IPS-NIHi11 (cell line): ENCODE data around the gene HCFC1R1.
A peak's percentile ranks its signal among the peaks of the same experiment; 100 is the strongest.
"Not testable (repeated sequence)": the region's sequence is repeated elsewhere in the genome, so short reads cannot be mapped to it uniquely, and the experiment has no call there.

Experiments
- DNase-seq: peaks from one replicate; pipeline ENCODE4 v3.0.0; 2012; ENCODE audit warnings: mixed read lengths, low spot score

The HCFC1R1 gene

GRCh38 chr16:3057181-3058138, 33.7 kb upstream of the HCFC1R1 start:
- DNase-seq, result no peak

DNA sequence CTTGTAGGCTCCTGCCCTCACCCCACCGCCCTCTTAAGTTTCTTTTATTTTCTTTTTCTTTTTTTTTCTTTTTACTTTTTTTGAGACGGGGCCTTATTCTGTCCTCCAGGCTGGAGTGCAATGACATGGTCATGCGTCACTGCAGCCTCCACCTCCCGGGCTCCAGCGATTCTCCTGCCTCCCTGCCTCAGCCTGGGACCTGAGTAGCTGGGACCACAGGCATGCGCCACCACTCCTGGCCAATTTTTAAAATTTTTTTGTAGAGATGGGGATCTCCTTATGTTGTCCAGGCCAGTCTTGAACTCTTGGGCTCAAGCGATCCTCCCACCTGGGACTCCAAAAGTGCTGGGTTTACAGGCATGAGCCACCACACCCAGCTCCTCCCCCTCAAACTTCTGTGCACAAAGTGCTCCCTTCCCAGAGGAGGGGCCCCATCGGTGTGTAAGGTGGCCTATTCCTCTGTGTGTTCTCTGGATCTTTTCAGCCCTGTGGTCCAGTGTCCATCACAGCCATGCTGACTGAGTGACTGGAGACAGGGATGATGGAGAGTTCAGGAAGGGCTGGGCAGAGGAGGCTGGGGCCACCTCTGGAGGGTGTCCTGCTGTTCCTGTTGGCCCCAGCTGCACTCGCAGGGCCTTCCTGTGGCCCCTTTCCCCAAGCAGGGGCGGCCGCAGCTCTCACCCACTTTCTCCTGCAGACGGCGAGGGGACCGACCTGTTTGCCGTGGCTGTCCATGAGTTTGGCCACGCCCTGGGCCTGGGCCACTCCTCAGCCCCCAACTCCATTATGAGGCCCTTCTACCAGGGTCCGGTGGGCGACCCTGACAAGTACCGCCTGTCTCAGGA, 32.8 kb upstream of the HCFC1R1 start:
- peak; percentile 3 for DNase-seq

DNA sequence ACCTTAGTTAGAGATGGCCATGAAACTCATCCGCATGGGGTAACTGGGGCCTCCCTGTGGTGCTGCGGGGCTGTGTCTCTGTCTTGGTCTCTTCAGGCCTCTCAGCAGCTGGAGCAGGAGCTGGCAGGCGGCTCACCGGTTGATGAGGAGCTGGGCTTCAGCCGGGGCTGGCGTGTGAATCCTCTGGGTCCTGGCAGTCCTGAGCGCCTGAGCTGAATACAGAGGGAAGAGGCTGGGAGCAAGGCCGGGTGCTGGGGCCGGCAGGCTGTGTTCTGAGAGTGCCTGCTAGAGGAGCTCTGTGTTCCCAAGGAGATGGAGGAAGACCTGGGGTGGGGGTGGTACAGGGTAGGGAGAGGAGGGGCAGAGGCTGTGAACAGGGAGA, 32.0 kb upstream of the HCFC1R1 start:
- peak; percentile 13 for DNase-seq

DNA sequence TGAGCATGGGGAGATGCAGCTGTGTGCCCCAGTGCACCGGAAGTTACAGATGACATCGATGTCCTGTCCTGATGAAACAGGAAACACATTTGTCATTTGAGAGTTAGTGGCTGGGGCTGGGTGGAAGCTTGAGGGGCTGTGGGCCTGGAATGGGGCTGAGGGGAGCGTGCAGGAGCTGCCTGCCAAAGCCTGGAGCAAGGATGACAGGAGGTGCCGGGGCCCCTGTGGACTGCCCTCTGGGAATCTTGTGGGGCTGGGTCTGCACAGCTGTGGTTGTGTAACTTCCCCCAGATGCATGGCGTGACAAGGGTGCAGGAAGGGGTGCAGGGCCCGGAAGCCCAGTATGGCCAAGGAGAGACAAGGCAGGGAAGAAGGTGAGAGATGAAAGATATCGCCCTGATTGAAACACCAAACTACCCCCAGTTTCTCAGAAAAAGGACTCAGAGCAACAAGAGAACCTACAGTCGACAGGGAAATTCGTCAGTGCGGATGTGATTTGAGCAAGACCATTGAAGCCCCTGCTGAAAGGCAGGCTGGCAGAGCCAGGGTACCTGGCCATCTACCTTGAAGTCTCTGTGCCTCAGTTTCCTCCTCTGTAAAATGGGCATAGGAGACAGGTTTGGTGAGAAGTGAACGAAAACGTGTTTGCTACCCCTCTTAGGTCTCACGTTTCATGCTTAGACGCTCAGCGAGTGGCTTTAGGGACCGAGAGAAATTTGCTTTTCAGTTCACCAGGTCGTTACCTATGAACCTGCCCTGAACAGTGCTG, 31.4 kb upstream of the HCFC1R1 start:
- DNase-seq, result no peak

GRCh38 chr16:3053330-3053710, 29.6 kb upstream of the HCFC1R1 start:
- DNase-seq, result not testable (repeated sequence)

DNA sequence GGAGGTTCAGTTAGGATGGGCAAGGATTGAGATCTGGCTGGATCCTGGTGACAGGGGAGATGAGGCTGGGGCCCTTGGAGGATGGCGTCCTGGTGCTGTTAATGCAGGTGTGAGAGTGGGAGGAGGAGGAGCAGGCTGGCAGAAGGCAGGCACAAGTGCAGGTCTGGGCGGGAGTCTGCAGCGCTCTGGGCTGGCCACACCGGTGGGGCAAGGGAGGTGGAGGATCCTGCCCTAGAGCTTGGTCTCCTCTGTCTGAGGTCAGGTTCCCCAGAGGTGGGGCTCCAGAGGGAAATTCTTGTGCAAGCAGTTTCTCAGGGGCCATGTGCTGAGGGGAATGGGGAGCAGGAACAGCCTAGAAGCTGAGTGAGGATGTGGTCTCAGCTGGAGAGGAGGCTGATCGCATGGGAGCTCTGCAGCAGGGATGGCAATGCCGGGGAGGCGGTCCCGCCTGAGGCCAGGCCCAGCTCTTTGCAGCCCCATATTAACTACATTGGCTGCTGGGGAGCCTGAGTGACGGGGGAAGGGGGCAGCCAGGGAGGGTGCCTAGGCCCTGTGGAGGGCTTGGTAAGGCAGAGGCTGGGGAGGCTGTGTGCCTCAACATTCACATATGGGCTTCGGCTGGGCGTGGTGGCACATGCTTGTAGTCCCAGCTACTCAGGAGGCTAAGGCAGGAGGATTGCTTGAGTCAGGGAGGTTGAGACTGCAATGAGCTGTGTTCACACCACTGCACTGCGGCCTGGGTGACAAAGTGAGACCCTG, 29.0 kb upstream of the HCFC1R1 start:
- DNase-seq, result not testable (repeated sequence)

DNA sequence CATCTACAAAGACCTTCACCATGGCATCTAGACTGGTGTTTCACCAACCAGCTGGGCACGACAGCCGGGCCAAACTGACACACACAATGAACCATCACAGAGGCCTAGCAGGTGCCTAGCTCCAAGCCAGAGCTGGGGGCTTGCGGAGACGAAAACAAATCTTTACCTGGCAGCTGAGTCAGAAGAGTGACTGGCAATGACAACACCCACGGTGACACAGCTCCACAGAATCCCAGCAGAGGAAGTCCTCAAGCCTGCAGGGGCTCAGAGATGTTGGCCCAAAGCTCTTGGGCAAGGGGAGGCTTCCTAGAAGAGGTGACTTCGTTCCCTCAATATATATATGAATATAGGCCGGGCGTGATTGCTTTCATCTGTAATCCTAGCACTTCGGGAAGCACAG, 27.8 kb upstream of the HCFC1R1 start:
- no peak for DNase-seq

- no peak for DNase-seq
These were observed 27.3 kb upstream of the HCFC1R1 start for GRCh38 chr16:3051009-3051408.

- no peak for DNase-seq
These were observed 26.7 kb upstream of the HCFC1R1 start for GRCh38 chr16:3050487-3050886.

DNA sequence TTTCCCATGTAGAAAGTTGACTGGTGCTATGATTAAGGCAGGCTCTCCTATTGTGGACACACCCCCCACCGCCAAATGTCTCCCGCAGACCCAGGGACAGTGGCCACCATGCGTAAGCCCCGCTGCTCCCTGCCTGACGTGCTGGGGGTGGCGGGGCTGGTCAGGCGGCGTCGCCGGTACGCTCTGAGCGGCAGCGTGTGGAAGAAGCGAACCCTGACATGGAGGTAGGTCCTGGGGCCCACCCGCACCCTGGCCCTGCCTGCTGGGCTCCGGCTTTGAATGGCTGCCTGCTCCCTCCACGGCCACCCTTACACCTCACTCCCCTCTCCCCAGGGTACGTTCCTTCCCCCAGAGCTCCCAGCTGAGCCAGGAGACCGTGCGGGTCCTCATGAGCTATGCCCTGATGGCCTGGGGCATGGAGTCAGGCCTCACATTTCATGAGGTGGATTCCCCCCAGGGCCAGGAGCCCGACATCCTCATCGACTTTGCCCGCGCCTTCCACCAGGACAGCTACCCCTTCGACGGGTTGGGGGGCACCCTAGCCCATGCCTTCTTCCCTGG, 26.3 kb upstream of the HCFC1R1 start:
- no peak for DNase-seq

- DNase-seq, result peak; percentile 53
These were observed 23.6 kb upstream of the HCFC1R1 start for GRCh38 chr16:3047387-3047720.

DNA sequence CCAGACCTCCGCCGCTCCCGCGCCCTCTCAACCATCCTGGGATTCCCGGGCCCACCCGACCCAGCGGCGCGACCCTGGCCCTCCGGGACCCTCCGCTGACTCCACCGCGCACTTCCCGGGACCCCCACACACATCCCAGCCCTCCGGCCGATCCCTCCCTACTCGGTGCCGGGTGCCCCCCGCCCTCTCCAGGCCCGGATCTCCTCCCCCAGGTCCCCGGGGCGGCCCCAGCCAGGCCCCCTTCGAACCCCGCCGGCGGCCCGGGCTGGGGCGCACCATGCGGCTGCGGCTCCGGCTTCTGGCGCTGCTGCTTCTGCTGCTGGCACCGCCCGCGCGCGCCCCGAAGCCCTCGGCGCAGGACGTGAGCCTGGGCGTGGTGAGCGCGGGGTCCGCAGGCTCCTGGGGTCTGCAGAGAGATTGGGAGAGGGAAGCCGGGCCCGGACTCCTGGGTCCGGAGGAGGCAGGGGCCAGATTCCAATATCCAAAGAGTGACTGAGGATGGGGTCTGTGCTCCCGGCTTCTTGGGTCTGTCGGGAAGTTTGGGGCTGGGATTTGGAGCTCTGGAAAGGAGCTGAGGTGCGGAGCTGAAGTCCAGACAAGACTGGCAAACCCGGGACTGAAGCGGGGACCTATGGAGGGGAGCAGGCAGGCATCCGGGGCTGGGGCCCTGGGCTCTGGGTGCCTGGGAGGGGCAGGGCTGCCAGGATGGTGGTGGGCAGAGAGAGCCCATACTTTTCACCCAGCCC, 23.1 kb upstream of the HCFC1R1 start:
- DNase-seq, result peak; percentile 60

DNA sequence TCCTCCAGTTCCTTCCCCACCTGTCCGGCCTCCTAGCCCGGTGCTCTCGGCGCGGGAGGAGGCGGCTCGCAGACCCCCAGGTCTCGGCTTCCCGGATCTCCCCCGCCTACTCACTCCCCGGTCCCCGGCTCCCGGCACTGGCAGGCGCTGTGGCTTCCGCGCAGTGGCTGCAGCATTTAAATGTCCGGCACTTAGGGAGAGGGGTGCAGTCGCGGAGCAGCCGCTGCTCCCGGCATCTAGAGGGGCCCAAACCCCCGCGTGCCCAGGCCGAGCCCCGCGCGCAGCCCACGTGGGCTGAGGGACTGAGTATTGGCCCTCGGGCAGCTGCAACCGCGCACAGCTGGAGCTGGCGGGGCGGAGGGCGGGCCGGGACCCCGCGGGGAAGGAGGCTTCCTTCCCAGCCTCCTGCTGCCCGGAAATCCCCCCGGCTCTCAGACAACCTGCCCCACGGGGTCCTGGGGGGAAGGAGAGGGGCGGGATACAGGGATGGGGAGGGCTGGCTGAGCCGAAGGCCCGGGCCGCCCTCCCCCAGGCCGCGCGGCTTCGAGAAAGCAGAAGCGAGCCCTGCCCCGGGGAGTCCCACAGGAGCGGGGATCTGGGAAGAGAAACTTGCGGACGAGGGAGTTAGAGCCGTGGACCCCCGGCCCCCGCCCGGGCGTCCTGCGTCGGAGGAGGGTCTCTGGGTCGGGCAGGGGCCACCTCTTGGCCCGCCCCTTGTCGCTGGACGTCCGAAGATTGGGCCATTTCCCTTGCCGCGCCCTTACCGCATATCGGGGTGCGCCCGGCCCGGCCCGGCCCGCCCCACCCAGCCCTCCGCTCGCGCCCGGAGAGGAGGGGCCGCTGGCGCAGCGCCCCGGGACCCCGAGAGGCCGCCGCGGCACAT, 22.3 kb upstream of the HCFC1R1 start, which contains the start of gene MMP25:
Gene MMP25, plus strand, starts transcription at position 804 of the 883 bp plus-strand sequence. CDS start 357 bp downstream, outside the sequence.
- peak; percentile 76 for DNase-seq

DNA sequence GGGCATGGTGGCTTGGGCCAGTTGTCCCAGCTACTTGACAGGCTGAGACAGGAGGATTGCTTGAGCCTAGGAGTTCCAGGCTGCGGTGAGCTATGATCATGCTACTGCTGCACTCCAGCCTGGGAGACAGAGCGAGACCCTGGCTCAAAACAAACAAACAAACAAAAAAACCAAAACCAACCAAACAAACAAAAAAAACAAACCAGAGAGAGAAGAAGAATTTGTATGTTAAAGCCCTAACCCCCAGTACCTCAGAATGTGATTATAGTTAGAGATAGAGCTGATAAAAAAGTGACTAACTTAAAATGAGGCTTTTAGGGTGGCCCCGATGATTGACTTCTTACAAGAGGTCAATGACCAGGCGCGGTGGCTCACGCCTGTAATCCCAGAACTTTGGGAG, 21.0 kb upstream of the HCFC1R1 start:
- no peak for DNase-seq

- DNase-seq, result no peak
These were observed 18.6 kb upstream of the HCFC1R1 start for GRCh38 chr16:3042376-3042775.

DNA sequence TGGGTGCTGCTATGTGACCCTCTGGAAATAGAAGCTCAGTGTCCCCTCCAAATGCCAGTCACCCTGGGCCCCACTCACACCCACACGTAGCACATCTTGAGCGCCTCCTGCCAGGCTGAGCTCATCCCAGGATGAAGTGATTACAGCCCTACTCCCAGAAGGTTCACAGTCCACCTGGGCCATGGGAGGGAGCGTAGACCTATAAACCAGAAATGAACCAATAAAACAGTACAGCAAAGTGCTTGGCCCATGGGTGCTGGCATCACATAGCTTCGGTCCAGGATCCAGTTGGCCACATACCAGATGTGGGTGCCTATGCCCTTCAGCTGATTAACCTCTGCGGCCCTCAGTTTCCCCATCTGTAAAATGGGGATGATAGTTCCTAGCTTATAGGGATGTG, 15.2 kb upstream of the HCFC1R1 start:
- no peak for DNase-seq

DNA sequence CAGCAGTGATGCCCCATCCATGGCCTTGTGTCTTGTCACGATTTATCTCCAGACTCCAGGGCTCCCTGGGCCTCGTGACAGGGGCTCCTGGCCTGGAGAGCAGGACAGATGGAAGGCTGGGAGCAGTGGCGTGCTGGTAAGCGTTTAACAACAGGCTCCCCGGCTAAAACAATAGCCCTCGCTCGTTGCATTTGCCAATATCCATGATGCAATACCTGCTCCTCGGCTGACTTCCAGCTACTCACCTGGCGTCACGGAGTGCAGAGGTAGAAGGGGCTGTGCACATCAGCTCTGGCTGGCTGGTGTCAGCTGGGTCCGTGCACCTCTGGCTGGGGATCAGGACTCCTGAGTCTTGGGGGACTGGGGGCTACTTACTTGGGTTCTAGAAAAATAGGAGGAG, 14.5 kb upstream of the HCFC1R1 start:
- peak; percentile 62 for DNase-seq

- DNase-seq, result peak; percentile 84
These were observed 13.1 kb upstream of the HCFC1R1 start, which contains the start of gene BICDL2 for GRCh38 chr16:3036726-3037315. Gene BICDL2, minus strand, starts transcription at chr16:3036944. Its CDS starts 1,448 bp downstream, at chr16:3035496.
